GM12875 (cell line): ENCODE measurements around the gene PLXNC1.

Source experiments
- H3K4me3 ChIP-seq: one replicate; pipeline ENCODE4 v1.5.1; 2011; ENCODE audit warnings: low read depth, low read length, control low read depth
- CTCF ChIP-seq: IDR thresholded peaks from 2 replicates; pipeline ENCODE4 v1.5.1; 2011; ENCODE audit warnings: low read depth, mild to moderate bottlenecking, control low read depth, inconsistent platforms, low read length, moderate library complexity, borderline replicate concordance; ENCODE audit not compliant: insufficient read depth

Gene PLXNC1

DNA sequence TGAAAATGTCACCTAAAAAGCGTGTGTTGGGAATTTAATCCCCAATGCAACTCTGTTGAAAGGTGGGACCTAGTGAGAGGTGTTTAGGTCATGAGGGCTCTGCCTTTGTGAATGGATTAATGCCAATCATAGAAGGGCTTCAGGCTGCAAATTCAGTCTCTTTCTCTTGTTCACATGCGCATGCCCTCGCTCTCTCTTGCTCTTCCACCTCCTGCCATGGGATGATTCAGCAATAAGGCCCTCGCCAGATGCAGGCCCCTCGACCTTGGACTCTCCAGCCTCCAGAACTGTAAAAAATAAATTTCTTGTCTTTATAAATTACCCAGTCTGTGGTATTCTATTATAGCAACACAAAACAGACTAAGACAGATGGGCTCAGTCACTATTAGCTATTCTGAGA, 55.4 kb downstream of the PLXNC1 start:
- H3K4me3 ChIP-seq, result no peak overlapping the region
- no peak for TF ChIP-seq CTCF

DNA sequence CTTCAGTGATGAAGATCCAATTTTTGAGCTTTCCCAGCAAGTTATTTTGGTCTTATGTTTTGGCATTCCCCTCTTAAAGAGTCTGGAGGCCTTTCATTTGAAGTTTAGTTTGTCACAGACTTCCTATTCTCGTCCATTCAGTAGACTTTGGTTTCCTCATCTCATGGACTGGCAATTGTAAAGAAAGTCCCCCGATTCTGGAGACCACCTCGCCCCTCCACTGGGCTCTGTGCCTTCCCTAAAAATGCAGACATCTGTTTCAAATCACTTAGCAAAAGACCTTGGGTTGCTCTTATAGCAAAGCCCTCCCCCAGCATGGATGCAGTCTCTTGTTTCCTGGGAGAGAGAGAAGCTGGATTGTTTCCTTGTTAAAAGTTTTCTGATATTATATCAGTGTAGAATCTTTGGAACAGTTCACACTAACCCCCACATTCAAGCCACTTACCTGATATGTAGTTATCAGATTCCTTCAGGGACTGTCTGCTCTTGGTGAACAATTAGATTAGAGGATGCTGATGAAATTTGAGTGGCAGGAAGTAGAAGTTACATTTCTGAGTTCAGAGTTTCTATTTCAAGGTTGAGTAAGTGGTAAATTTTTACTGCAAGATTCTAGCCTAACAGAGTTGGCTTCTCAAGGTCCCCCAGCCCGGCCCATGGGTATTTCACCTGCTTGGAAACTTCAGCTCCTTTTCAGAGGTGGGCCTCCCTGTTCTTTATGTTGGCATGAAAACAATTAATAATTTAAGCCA, 56.3 kb downstream of the PLXNC1 start:
- TF ChIP-seq CTCF, result no peak
- H3K4me3 ChIP-seq, result no peak overlapping the region

DNA sequence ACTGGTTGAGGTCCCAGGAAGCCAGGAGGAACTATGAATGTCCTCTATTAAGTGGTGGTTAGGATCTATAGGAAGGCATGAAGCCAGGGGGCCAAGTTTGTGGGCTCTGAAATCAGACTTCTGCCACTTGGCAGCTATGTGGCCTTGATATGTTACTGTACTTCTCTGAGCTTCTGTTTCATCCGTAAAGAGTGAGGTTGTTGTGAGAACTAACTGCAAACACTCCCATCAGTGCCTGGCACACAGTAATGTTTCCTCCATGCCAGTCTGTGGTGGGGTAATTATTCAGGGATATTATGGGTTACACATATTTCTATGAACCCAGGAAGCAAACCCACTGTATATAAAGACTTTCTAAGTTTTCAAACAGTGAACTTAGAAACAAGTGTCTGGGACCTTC, 57.4 kb downstream of the PLXNC1 start:
- H3K4me3 ChIP-seq, result peak overlapping the region; percentile 5

GRCh38 chr12:94206886-94207285, 58.5 kb downstream of the PLXNC1 start:
- H3K4me3 ChIP-seq, result no peak overlapping the region
- TF ChIP-seq CTCF, result no peak

More for the DNA sequence above, 57.4 kb downstream of the PLXNC1 start:
- TF ChIP-seq CTCF, result no peak

DNA sequence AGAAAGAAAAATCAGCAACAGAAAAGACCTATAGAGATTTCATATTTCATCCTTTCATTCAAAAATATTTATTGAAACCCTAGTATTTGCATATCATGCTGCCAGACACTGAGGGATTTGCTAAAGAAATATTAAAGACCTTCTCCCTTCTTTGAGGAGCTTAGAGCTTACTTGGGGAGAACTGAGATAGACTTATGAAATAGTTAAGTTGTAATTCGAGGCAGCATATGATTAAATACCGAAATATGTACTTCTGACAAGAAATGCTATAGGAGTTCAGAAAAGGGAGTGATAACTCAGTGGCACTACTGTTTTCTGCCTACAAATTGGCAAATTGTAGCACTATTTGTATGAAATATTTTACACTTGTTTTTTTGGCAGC, 59.1 kb downstream of the PLXNC1 start:
- TF ChIP-seq CTCF, result no peak
- no peak overlapping the region for H3K4me3 ChIP-seq

GRCh38 chr12:94207849-94208621, 59.7 kb downstream of the PLXNC1 start:
- TF ChIP-seq CTCF, result no peak
- H3K4me3 ChIP-seq, result peak overlapping the region; percentile 27

- H3K4me3 ChIP-seq, result peak overlapping the region; percentile 27
- no peak for TF ChIP-seq CTCF
These were observed 60.2 kb downstream of the PLXNC1 start for GRCh38 chr12:94208622-94208966.
